HG03469 (cell line): ENCODE measurements around the gene MTF1.

Experiments
- ATAC-seq: cut with Tn5 transposase; IDR thresholded peaks from one replicate; pipeline ENCODE4 v1.9.1; 2021; ENCODE audit warnings: mild to moderate bottlenecking, moderate library complexity, moderate number of reproducible peaks; ENCODE audit not compliant: unreplicated experiment

MTF1 gene

DNA sequence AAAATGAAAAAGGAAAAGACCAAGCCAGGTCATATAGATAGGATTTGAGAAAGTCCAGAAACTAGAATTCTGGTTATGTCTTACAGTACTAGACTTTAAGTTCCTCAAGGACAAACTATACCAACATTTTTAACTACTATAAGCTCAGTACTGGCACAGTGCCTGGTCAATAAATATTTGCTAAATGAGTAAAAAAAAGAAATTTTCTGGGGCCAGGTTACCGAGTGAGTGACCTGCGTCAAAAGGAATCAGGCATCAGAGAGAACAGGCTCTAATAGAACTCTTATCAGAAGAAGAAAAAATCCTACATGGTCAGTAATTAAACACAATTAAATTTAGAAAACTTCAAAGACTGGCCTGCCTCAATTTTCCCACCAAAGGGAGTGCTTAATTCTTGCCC is 27.6 kb downstream of the MTF1 start:
- no peak for ATAC-seq

DNA sequence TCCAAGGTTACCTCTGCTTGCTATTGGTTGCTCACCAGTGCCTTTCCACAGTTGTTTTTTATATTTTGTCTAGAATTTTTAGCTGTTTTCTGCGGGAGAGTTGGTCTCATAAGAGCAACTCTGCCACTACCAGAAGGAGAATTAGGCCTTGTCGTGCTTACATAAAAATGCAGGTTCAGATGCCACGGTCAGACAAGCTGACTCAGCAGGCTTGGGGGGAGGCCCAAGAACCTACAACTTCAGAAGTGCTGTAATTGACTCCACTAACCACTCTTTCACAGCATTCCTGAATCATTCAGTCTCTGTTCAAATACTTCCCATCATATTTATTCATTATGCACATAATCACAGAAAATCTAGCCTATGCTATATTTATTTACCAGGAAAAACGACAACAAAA is 28.3 kb downstream of the MTF1 start:
- ATAC-seq, result no peak

DNA sequence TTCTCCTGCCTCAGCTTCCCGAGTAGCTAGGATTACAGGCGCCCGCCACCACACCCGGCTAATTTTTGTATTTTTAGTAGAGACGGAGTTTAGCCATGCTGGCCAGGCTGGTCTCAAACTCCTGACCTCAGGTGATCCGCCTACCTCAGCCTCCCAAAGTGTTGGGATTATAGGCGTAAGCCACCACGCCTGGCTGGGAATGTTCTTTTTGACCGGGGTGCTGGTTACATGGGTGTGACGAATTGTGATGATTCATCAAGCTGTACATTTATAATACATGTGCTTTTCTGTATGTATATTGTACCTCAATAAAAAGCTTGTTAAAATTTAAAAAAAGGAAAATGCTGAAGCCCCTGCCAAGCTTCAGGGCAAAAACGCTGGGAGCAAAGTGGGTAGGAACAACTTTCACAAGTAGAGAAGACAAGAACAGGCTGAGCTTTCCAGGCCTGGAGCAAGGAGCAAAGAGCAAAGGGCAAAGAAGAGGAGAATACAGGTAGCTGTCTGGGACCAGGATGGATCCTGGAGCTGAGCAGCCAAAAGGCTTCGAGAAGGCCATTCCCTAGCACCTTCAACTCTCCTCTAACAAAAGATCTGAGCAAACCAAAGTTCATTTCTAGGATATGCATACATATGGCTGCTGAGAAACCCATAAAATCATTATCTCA is 30.9 kb downstream of the MTF1 start:
- ATAC-seq, result no peak

DNA sequence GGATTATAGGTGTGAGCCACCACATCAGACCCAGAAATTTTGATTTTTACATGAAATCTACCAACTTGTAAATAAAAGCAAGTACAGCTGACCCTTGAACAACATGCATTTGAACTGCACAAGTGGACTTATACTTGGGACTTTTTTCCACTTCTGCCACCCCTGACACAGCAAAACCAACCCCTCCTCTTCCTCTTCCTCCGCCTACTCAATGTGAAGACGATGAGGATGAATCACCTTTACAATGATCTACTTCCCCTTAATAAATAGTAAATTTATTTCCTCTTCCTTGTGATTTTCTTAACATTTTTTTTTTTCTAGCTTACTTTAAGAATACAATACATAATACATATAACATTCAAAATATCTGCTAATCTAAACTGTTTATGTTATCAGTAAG is 33.9 kb downstream of the MTF1 start:
- ATAC-seq, result no peak

DNA sequence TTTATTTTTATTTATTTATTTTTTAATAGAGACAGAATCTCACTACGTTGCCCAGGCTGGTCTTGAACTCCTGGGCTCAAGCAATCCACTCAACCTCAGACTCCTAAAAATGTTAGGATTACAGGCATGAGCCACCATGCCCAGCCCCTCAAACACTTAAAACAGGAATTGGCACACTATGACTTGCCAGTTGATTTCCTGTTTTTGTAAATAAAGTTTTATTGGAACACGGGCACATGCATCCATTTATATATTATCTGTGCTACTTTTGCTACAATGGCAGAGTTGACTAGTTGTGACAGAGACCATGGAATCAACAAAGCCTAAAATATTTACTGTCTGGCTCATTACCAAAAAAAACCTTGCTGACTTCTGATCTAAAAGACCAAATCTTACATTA is 35.4 kb downstream of the MTF1 start:
- no peak for ATAC-seq

DNA sequence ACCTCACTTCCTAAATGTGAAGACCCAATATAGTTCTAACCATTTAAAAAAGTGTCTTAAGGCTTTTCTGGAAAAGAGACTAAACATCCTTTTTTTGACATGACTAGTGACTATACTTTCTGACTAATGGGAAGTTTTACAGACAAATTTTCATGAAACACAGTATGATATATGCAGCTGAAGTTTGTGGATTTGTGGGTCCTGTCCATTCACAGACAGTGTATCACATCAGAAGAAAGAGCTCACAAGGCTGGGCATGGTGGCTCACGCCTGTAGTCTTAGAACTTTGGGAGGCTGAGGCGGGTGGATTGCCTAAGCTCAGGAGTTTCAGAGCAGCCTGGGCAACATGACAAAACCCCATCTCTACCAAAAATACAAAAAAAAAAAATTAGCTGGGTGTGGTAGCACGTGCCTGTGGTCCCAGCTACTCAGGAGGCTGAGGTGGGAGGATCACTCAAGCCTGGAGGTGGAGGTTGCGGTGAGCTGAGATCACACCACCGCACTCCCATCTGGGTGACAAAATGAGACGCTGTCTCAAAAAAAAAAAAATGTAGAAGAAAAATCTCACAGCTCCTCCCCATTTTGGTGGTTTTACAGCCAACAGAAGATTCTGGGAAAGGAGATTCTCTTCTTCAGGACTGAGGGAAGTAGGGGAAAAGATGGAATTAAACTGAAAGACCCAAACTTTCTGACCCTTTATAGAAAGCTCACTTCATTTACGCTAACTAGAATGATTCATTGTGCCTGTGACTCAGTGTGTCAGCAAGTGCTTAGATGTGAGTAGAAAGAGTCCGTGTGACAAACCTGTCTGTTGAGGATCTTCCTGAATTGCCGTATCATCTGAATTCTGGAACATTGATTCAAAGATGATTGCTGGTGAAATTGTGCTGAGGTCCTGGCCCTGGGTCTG is 36.2 kb downstream of the MTF1 start:
- no peak for ATAC-seq

DNA sequence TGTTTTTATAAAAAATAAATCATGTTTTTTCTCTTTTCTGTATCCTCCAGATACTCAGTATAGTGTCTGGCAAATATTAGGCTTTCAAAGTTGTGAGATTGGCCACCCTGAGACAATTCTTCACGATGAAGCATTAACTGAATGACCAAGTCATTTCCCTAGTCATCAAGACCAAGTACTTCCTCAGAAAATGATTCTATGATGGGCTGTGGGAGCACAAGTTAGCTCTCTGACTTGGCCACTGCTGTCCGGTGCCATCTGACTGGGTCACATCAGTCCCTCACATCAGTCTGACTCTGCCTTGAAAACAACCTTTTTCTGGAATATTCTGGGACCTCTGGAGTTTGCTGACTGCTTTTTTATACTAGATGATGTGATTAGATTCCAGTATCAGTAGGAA is 37.9 kb downstream of the MTF1 start:
- ATAC-seq, result no peak

DNA sequence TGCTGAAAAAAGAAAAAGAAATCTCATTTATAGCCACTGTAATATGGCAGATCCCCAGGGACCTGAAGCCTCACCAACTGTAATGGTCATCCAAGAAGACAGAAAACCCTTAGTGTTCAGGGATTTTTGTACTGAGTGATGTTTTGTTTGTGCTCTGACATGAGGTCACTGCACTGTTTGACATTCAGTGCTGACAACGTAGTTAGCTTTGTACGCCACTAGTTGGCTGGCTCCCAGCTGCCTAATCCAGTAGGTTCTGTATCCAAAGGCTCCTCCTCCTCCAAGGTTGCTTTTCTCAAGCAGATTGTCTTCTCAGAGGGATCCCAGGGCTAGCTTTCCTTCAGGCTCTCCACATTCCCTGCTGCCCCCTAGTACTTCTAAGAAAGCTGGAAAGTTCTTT is 41.9 kb downstream of the MTF1 start:
- no peak for ATAC-seq

DNA sequence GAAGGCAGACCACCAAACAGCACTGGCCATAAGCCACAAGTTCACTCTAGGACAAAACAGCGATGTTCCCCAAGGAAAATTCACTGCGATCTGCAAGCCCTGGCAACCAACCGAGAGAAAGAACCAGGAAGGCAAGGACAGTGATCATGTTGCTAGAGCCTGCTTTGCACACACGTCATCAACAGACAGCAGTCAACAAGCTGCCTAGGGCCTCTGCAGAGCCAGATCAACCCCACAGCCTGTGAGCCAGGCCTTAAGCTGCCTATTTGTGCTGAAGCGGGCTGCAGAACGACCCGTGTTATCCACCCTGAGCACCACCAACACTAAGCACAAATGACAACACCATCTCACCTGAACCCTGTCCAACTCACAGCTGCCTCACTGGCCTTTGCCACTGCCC is 45.1 kb downstream of the MTF1 start:
- ATAC-seq, result no peak

DNA sequence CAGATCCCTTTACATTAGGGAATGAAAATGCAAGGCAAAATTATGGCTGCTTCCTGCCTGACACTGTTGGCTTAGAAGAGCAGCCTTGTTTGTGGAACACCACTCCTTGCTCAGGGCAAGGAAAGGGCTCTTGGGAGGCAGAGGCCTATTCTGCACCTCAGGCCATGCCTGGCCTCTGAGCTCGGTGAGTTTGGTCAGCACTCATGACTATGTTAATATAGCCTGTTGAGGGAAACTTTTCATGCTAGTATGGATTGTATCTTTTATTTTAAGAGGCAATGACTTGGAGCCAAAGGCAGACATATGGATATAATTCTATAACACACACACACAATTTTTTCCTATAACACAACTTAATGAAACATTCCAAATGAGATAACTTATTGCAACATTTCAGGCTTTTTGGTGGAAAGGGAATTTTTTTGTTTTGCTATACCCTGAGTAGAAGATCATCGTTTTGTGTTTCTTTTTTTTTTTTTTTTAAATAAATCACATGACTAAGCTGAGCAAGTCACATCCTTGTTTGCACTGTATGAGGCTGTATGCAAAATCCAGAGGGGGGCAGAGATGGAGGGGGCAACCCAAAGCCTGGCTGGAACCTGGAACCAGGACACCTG is 45.8 kb downstream of the MTF1 start:
- no peak for ATAC-seq

DNA sequence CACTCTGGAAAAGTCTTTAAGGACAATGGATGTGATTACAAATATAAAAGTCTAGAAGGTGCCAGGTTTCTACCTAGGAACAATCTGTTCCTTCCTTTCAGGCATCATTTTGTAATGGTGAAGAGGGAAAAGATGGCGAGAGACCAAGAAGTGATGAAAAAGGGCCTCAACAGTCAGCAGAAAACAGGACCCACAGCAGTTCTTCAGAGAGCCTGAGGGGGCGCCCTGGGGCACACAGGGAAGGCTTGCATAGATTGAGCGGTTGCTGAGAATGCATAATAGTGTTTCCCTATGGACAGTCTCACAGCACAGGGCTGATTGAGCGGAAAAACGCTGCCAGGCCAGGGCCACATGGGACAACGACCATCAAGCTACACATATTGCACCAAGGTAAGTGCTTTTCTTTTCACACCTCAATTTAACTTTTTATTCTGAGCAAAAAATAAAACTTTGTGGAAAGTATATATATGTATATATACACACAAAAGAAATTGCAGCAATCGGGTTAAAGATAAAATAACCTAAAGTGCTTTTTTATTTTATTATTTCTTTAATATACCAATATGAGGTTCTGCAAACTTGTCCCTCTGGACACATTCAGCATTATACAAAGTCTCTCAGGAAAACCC is 48.3 kb downstream of the MTF1 start:
- no peak for ATAC-seq

DNA sequence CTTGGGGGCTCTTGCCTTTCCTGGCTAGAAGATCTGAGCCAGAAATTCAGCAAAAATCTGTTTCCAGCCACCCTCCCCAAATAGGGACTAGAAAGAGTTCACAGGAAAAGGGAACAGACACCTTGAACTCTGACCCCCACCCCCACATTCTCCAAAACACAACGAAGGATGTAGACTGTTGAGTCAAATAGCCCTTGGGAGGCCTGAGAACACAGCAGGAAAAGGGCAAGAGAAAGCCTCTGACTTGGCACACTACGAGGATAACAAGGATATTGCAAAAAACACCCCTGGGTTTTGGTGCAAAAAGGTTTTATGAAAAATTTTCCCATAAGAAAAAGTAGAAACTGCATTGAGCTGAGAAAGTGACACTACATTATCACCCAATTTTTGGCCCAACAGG is 49.5 kb downstream of the MTF1 start:
- no peak for ATAC-seq

DNA sequence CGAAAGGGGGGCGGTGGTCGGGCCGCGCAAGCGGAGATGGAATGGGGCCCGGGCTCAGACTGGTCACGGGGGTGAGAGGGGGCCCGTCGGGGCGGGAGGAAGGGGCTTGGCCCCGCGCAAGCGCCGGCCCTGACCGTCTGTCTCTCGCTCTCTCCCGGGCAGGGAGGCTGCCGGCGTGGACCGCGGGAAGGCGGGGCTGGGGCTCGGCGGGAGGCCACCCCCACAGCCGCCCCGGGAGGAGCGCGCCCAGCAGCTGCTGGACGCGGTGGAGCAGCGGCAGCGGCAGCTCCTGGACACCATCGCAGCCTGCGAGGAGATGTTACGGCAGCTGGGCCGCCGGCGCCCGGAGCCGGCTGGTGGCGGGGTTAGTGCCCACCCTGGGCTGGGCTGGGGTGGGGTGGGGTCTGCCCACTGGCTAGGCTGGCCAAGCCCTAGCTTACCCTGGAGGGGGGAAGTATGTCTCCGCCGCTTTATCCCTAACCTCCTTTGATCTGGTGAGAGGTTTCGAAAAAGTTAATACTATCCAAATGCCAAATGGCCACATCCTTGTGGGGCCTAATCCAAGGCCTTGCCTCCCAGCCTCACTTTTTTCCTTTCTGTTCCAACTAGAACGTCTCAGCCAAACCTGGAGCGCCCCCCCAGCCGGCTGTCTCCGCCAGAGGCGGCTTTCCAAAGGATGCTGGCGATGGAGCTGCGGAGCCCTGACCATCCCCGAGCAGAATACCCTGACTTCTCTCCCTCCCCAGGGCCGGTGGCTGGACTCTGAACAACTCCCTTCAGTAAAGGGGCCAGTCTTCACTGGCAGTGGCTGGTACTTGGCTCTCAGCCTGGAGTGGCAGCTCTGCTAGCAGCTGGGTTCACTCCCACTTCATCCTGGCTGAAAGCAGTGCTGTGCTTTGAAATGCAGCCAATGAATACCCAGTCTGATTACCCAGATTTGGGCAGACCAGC is 50.7 kb downstream of the MTF1 start:
- ATAC-seq, result peak; percentile 20

DNA sequence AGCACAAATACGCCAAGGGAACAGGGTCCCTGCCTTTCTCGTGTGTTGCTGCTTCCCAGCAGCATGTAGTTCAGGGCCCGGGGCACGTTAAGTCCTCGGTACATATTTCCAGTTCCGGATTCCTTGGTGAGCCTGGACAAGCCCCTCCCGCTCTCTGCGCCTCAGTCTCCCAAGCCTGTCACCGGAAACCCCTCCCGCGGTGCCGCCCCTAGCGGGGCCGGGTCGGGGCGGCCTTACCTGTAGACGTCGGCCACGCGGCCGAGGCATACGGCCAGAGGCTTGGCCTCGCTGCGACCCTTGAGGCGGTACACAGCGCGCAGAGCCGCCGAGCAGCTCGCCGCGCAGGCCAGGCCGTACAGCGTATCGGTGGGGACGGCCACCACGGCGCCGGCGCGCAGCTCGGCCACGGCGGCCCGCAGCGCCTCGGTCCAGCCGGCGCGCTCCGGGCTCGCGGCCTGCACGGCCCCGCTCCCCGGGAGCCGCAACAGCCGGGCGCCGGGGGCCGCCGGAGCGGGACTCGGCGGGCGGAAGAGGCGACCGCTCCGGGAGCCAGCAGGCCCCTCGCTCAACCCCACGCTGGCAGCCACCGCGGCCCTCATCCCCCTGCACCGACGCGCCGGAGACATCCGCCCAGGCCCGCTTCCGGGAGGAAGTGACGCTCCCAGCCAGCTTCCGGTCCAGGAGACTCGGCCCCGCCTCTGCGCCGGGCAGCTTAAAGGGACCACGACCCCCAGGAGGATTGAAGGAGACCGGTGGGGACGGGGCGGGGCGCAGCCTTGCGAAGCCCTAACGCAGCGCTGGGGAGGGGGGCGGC is 51.6 kb downstream of the MTF1 start, which contains the start of the genes C1orf122 and YRDC:
C1orf122 (plus strand) TSS at position 236 of the 814 bp plus-strand sequence. CDS start 615 bp downstream, outside the sequence.
YRDC (minus strand) TSS at position 654 of the 814 bp plus-strand sequence; CDS start at position 626, 28 bp downstream.
- ATAC-seq, result peak; percentile 61

DNA sequence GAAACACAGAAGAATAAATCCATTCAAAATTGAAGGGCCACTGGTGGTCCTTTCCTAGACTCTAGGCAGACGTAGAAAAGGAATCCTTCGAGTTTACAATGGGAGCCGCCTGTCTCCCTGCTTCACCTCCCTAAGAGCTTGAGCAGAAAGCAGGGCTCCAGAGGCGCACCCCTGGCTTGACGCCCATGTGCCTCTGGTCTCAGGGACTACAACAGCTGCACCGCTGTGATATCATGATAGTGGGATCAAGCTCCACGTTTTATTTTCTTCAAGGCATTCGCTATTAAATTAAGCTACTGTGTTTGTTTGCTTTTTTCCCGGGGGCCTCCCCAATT is 52.2 kb downstream of the MTF1 start:
- no peak for ATAC-seq

DNA sequence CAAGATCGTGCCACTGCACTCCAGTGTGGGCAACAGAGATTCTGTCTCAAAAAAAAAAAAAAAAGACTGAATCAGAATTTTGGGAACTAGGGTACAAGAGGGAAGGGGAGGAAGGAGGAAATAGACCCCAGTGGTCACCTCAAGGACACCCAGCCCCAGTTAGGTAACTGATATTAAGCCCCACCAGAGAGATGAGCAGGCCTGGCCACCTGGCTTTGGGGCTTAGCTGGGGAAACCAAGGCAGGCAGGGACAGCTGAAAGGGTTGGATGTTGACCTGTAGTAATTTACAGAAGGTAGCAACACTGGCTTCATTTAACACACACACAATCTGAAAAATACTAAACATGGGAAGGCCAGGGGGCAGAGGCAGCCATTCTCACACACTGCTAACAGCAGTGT is 57.0 kb downstream of the MTF1 start:
- no peak for ATAC-seq

DNA sequence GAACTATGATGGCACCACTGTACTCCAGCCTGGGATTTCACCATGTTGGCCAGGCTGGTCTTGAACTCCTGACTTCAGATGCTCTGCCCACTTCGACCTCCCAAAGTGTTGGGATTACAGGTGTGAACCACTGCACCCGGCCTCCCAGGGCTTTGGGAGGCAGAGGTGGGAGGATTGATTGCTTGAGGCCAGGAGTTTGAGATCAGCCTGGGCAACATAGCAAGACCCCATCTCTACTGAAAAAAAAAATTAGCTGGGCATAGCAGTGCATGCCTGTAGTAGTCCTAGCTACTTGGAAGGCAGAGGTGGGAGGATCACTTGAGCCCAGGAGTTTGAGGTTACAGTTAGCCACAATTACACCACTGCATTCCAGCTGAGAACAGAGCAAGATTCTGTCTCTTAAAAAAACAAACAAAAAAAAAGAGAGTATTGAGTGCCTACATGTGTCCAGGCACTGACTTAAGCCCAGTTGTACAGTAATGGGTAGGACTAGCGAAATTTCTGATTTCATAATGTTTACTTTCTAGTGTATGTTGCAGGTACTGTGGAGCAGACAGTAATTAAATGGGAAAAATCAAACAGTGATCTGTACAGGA is 61.5 kb downstream of the MTF1 start:
- no peak for ATAC-seq

DNA sequence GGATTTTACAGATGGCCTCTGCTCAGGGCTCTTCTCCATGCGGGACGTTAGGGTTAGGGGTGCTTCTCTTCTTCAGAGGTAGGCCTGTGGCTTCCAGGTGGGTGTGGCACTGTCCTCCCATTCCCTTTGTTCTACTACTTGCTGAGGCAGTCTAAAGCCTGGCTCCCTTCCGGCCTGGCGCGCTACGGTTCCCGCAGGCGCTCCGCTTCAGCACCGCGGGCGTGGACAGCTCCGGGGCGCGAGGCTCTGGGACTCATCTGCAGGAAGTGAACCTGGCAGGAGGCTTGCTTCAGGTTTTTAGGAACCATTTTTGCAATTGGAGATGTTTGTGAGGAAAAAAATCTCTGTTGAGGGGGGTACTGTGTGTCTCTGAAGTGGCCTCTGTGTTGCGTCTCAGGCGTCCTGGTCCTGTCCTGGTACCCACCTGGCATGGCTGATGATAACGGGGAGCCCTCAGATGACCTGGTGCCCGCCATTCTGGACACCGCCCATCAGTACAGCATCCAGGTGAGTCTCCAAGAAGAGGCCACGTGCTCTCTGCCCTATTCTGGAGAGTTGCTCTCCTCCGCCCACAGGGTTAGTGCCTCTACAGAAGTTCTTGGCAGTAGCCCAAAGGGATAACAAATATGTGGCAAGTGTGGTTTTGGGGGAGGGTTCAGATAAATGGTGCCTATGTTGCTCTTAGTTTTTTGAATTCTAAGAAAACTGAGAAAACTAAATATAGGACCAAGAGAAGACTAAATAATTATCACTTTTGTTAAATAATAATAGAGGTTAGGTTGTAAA is 63.9 kb downstream of the MTF1 start:
- no peak for ATAC-seq
